IPS-18c (cell line): ENCODE results near the gene MAD1L1.

ENCODE experiments used
- H3K4me3 ChIP-seq: 2 replicates; pipeline ENCODE4 v1.7.0; 2013; ENCODE audit warnings: low read depth, mild to moderate bottlenecking, low read length, moderate library complexity; ENCODE audit not compliant: insufficient read depth
- H3K9me3 ChIP-seq: one replicate; pipeline ENCODE4 v1.6.1; 2013; ENCODE audit warnings: mild to moderate bottlenecking, low read length, moderate library complexity; ENCODE audit not compliant: control insufficient read depth, insufficient read depth

The MAD1L1 gene

GRCh38 chr7:2263176-2263575 is 30.4 kb upstream of the MAD1L1 start:
- no peak overlapping the region for H3K4me3 ChIP-seq
- peaks cover 3% of the 10 kb centered on the region for H3K9me3 ChIP-seq

- peaks cover 3% of the 10 kb centered on the region for H3K9me3 ChIP-seq
- H3K4me3 ChIP-seq = no peak overlapping the region
These were observed 28.9 kb upstream of the MAD1L1 start for GRCh38 chr7:2261611-2262010.

- Histone ChIP-seq H3K9me3 (peaks cover 3% of the 10 kb centered on the region), H3K4me3 (no peak overlapping the region)
These were observed 28.1 kb upstream of the MAD1L1 start for GRCh38 chr7:2260820-2261219.

GRCh38 chr7:2259480-2259879 is 26.7 kb upstream of the MAD1L1 start:
- Histone ChIP-seq H3K4me3 (no peak overlapping the region), H3K9me3 (no peaks in the 10 kb centered on the region)

- H3K4me3 ChIP-seq = no peak overlapping the region
- no peaks in the 10 kb centered on the region for H3K9me3 ChIP-seq
These were observed 26.1 kb upstream of the MAD1L1 start for GRCh38 chr7:2258661-2259365.

GRCh38 chr7:2257651-2258050 is 24.9 kb upstream of the MAD1L1 start:
- no peak overlapping the region for H3K4me3 ChIP-seq
- no peaks in the 10 kb centered on the region for H3K9me3 ChIP-seq

GRCh38 chr7:2257046-2257551 is 24.4 kb upstream of the MAD1L1 start:
- Histone ChIP-seq H3K9me3 (no peaks in the 10 kb centered on the region), H3K4me3 (no peak overlapping the region)

GRCh38 chr7:2256306-2257045 is 23.7 kb upstream of the MAD1L1 start:
- Histone ChIP-seq H3K9me3 (no peaks in the 10 kb centered on the region), H3K4me3 (no peak overlapping the region)

GRCh38 chr7:2255145-2256139 is 22.7 kb upstream of the MAD1L1 start:
- no peaks in the 10 kb centered on the region for H3K9me3 ChIP-seq
- H3K4me3 ChIP-seq = no peak overlapping the region

GRCh38 chr7:2254429-2255144 is 21.8 kb upstream of the MAD1L1 start:
- Histone ChIP-seq H3K9me3 (no peaks in the 10 kb centered on the region), H3K4me3 (no peak overlapping the region)

- Histone ChIP-seq H3K9me3 (no peaks in the 10 kb centered on the region), H3K4me3 (no peak overlapping the region)
These were observed 20.9 kb upstream of the MAD1L1 start for GRCh38 chr7:2253525-2254244.

- no peaks in the 10 kb centered on the region for H3K9me3 ChIP-seq
- H3K4me3 ChIP-seq = no peak overlapping the region
These were observed 20.3 kb upstream of the MAD1L1 start for GRCh38 chr7:2253021-2253420.

GRCh38 chr7:2251841-2252771 is 19.4 kb upstream of the MAD1L1 start:
- no peak overlapping the region for H3K4me3 ChIP-seq

GRCh38 chr7:2251381-2251780 is 18.6 kb upstream of the MAD1L1 start:
- H3K4me3 ChIP-seq = no peak overlapping the region
- no peaks in the 10 kb centered on the region for H3K9me3 ChIP-seq

More at GRCh38 chr7:2251841-2252771, 19.4 kb upstream of the MAD1L1 start:
- H3K9me3 ChIP-seq = no peaks in the 10 kb centered on the region

GRCh38 chr7:2249744-2250323 is 17.1 kb upstream of the MAD1L1 start:
- no peaks in the 10 kb centered on the region for H3K9me3 ChIP-seq
- no peak overlapping the region for H3K4me3 ChIP-seq
